ENCODE measurements around the gene ZNF585A. TPM values are rescaled to one million over a fixed set of nuclear protein-coding genes. Genes with fewer than 3 reads are reported as not detected.

The ZNF585A gene
- polyA plus RNA-seq = 10.8 to 13.2 TPM (median 11.5 TPM) in 3 replicates
- 4.6 TPM for polyA plus RNA-seq (2011; ENCODE audit: low read depth)
- 12.2 and 18.0 TPM in 2 replicates for polyA plus RNA-seq (2011; cell fraction: cytosol; rRNA removed)
- polyA plus RNA-seq (2011; cell fraction: nucleus; rRNA removed) = 9.9 and 10.1 TPM in 2 replicates
- polyA plus RNA-seq (2012; ENCODE audit: low replicate concordance) = 11.5 and 11.7 TPM in 2 replicates
- 0.66 to 8.4 TPM (median 6.7 TPM) in 3 replicates for polyA minus RNA-seq
- 2.5 TPM for polyA minus RNA-seq (2011; cell fraction: cytosol; rRNA and poly(A)+ RNA removed)
- polyA minus RNA-seq (2011; cell fraction: nucleus; rRNA and poly(A)+ RNA removed) = 4.3 and 10.4 TPM in 2 replicates

DNA sequence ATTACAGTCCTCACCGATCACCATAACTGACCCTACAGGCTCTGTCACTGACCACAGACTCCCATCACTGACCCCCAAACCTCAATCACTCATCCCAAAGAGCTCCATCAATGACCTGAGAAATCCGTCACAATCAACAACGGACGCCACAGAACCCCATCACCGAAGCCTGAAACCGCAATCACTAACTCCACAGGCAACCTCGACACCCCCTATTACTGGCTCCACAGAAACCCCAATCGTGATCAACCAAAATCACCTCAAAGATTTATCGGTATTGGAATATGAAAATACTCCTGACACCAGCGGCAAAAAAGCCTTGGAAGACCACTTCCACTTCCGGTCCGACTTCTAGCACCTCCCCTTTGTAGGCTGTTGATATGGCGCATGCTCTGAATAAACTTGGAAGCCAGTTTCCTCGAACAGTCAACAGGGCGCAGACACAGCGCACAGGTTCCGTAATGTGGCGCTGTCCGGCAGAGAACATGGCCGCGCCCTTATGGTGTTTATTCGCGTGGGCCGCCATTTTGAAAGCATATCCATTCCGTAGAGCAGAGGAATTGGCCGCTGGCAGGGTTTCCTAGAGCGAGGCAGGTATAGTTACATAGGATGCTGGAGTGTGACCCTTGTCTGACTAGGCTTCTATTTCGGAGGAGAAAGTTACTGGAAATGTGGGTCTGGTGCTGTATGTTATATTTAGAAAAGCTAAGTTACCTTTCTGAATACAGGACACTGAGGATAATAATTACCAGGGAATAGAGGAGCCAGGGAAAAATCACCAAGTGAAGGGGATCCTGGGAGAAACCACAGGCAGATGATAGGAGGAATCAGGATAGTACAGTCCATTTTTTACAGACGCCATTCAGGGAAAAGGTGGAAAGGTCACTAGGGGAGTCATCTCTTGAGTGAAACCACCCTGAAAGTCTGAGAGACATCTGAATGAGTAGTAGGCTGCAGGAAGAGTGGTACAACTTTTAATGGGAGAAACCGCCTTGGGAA lies at the start of gene ZNF585A:
Gene ZNF585A, minus strand, starts transcription at position 328 of the 999 bp plus-strand sequence. CDS start 2,785 bp downstream, outside the sequence.
- H3K9me3 ChIP-seq (ENCODE audit: control insufficient read depth, low read depth, low read length) = no peaks in the 10 kb centered on the region
- peak within 1 kb of the TSS; percentile 53 to 89 (median 79) for H3K4me3 ChIP-seq (ENCODE audit: control insufficient read depth in 2 of 3, extremely low read depth in 1 of 3, insufficient read depth in 2 of 3, low read depth in 1 of 3, low read length in 3 of 3)
- H3K79me2 ChIP-seq (ENCODE audit: control insufficient read depth, insufficient read depth, low read length) = no peaks in the 10 kb centered on the region
- dilution Hi-C loops (cut with MboI; ENCODE audit: extremely low pct_ligation_motif_present, low sequenced_read_pairs) = loop anchor here (5.0 kb wide), 1 partner anchor 50 kb away; no protein-coding TSS in a partner anchor
- peak within 1 kb of the TSS; percentile 100 for H2AFZ ChIP-seq (ENCODE audit: control insufficient read depth, low read length)
- no peaks in the 10 kb centered on the region for H3K4me1 ChIP-seq (ENCODE audit: control insufficient read depth, extremely low read depth, insufficient read depth, low read length)
- H3K27me3 ChIP-seq (ENCODE audit: control insufficient read depth, extremely low read depth, insufficient read depth, low read length) = no peaks in the 10 kb centered on the region
- H4K20me1 ChIP-seq (ENCODE audit: control insufficient read depth, extremely low read depth, insufficient read depth, low read length) = no peaks in the 10 kb centered on the region
- H3K9ac ChIP-seq (ENCODE audit: control insufficient read depth, extremely low read depth, insufficient read depth, low read length) = peak within 1 kb of the TSS; percentile 78
- H3K27ac ChIP-seq (ENCODE audit: control insufficient read depth, insufficient read depth, low read length) = peak within 1 kb of the TSS; percentile 60
- FAIRE-seq = peak; percentile 95
- peaks cover 0 to 6% of the 10 kb centered on the region in 2 experiments for H3K36me3 ChIP-seq (ENCODE audit: control insufficient read depth in 2 of 2, extremely low read depth in 1 of 2, insufficient read depth in 2 of 2, low read length in 2 of 2)
- peak within 1 kb of the TSS; percentile 85 for H3K4me2 ChIP-seq (ENCODE audit: control insufficient read depth, extremely low read depth, insufficient read depth, low read depth, low read length)
- DNase-seq (ENCODE audit: low read depth, low spot score) = peak; percentile 63
- peak; percentile 20 to 34 (median 29) for TF ChIP-seq CTCF (optimal IDR thresholded peaks at IDR 0.05 in 1 of 3, IDR thresholded peaks at IDR 0.05 in 1 of 3, conservative IDR thresholded peaks at IDR 0.05 in 1 of 3; ENCODE audit: extremely low read depth in 1 of 3, insufficient read depth in 2 of 3, low read length in 3 of 3)
- no peak for TF ChIP-seq EZH2 (IDR thresholded peaks at IDR 0.05; ENCODE audit: low read length)
- no peaks in the 10 kb centered on the region for H3K9me1 ChIP-seq (ENCODE audit: control insufficient read depth, extremely low read depth, insufficient read depth, low read length)

DNA sequence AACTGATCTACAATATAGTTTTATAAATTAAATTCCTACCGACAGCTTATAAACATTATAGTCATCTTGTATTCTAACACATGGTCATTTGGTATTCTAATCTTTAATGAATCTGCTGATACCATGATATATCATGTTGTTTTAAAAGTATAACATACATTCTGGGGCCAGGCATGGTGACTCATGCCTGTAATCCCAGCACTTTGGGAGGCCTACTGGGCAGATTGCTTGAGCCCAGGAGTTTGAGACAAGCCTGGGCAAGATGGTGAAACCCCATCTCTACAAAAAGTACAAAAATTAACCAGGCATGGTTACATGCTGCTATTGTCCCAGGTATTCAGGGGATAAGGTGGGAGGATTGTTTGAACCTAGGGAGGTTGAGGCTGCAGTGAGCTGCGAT lies 48.6 kb upstream of the ZNF585A start:
- Histone ChIP-seq H2AFZ (ENCODE audit: control insufficient read depth, low read length) (peak overlapping the region; percentile 33), H3K36me3 (ENCODE audit: control insufficient read depth in 2 of 2, extremely low read depth in 1 of 2, insufficient read depth in 2 of 2, low read length in 2 of 2) (peaks cover 0 to 2% of the 10 kb centered on the region in 2 experiments), H3K27me3 (ENCODE audit: control insufficient read depth, extremely low read depth, insufficient read depth, low read length) (no peaks in the 10 kb centered on the region), H3K4me2 (ENCODE audit: control insufficient read depth, extremely low read depth, insufficient read depth, low read depth, low read length) (peak overlapping the region; percentile 61), H4K20me1 (ENCODE audit: control insufficient read depth, extremely low read depth, insufficient read depth, low read length) (no peaks in the 10 kb centered on the region), H3K9ac (ENCODE audit: control insufficient read depth, extremely low read depth, insufficient read depth, low read length) (no peak overlapping the region), H3K79me2 (ENCODE audit: control insufficient read depth, insufficient read depth, low read length) (peaks cover 13% of the 10 kb centered on the region), H3K9me1 (ENCODE audit: control insufficient read depth, extremely low read depth, insufficient read depth, low read length) (no peaks in the 10 kb centered on the region), H3K4me3 (ENCODE audit: control insufficient read depth in 2 of 3, extremely low read depth in 1 of 3, insufficient read depth in 2 of 3, low read depth in 1 of 3, low read length in 3 of 3) (no peak overlapping the region), H3K9me3 (ENCODE audit: control insufficient read depth, low read depth, low read length) (no peaks in the 10 kb centered on the region), H3K27ac (ENCODE audit: control insufficient read depth, insufficient read depth, low read length) (peak overlapping the region; percentile 30), H3K4me1 (ENCODE audit: control insufficient read depth, extremely low read depth, insufficient read depth, low read length) (peaks cover 15% of the 10 kb centered on the region)
- dilution Hi-C loops (cut with MboI; ENCODE audit: extremely low pct_ligation_motif_present, low sequenced_read_pairs) = loop anchor here (5.0 kb wide), 1 partner anchor 49 kb away; the partner anchor contains the start of gene ZNF585A
- no peak for FAIRE-seq
- no peak for DNase-seq (ENCODE audit: low read depth, low spot score)
- TF ChIP-seq CTCF (optimal IDR thresholded peaks at IDR 0.05 in 1 of 3, IDR thresholded peaks at IDR 0.05 in 1 of 3, conservative IDR thresholded peaks at IDR 0.05 in 1 of 3; ENCODE audit: extremely low read depth in 1 of 3, insufficient read depth in 2 of 3, low read length in 3 of 3) (no peak), EZH2 (IDR thresholded peaks at IDR 0.05; ENCODE audit: low read length) (no peak)
